MCF 10A (cell line): ENCODE measurements around the gene PTPN4. TPM values are rescaled to one million over a fixed set of nuclear protein-coding genes. Genes with fewer than 3 reads are reported as not detected.

ENCODE experiments used
- BruUV-seq: library from RNA; stranded (reverse); fragments of 400-500 nt; replicated peaks from 2 replicates; lab custom pipeline; 2021; lab: Mats Ljungman, UMichigan
- CTCF ChIA-PET: fragments of 300-600 bp; sonication (Branson Sonifier 250); formaldehyde crosslinking; extraction: SDS; loops from one replicate; lab custom pipeline; 2021; ENCODE audit warnings: antibody characterized with exemption, inconsistent platforms; lab: Yijun Ruan, JAX
- POLR2A ChIA-PET: fragments of 300-600, 350-650 bp; sonication (Branson Sonifier 250); formaldehyde crosslinking; extraction: SDS; loops from one replicate; lab custom pipeline; 2020; ENCODE audit warnings: antibody characterized with exemption, inconsistent platforms; lab: Yijun Ruan, JAX
- DNase-seq: peaks from one replicate; pipeline ENCODE4 v3.0.0-alpha.2; 2018; ENCODE audit not compliant: unreplicated experiment
- H3K27ac Mint-ChIP-seq: one replicate; pipeline ENCODE4 v1.8.0; 2022; ENCODE audit warnings: mild to moderate bottlenecking, low read depth, mixed read lengths; ENCODE audit not compliant: unreplicated experiment
- H3K27me3 Mint-ChIP-seq: one replicate; pipeline ENCODE4 v1.8.0; 2022; ENCODE audit warnings: mixed read lengths; ENCODE audit not compliant: insufficient read depth, unreplicated experiment
- H3K36me3 Mint-ChIP-seq: one replicate; pipeline ENCODE4 v1.8.0; 2022; ENCODE audit warnings: mild to moderate bottlenecking, moderate library complexity, mixed read lengths; ENCODE audit not compliant: insufficient read depth, unreplicated experiment
- H3K4me1 Mint-ChIP-seq: one replicate; pipeline ENCODE4 v1.8.0; 2022; ENCODE audit warnings: mixed read lengths; ENCODE audit not compliant: insufficient read depth, unreplicated experiment
- H3K4me3 Mint-ChIP-seq: one replicate; pipeline ENCODE4 v1.8.0; 2022; ENCODE audit warnings: mild to moderate bottlenecking, moderate library complexity, mixed read lengths; ENCODE audit not compliant: unreplicated experiment
- H3K9me3 Mint-ChIP-seq: one replicate; pipeline ENCODE4 v1.8.0; 2022; ENCODE audit warnings: mixed read lengths; ENCODE audit not compliant: unreplicated experiment
- CTCF ChIP-seq: fragments of 200-600 bp; IDR thresholded peaks from one replicate; pipeline ENCODE4 v1.8.0; 2022; ENCODE audit warnings: antibody characterized with exemption, mild to moderate bottlenecking; ENCODE audit not compliant: unreplicated experiment
- intact Hi-C: fragments of 100-400 bp; cut with micrococcal nuclease; formaldehyde crosslinking; loops from 2 replicates; pipeline ENCODE4 v1.14.1; 2022
- total RNA-seq: library from RNA; stranded (reverse); gene quantifications from 2 replicates; pipeline ENCODE4 v1.2.3, GENCODE V29; 2022

PTPN4 gene
- total RNA-seq, 1 experiment from 2014 or later, result 21.1 TPM

GRCh38 chr2:119739580-119740255 is 20.0 kb upstream of the PTPN4 start:
- H3K4me3 Mint-ChIP-seq, result no peak overlapping the region
- no peaks in the 10 kb centered on the region for H3K36me3 Mint-ChIP-seq
- no peaks in the 10 kb centered on the region for H3K9me3 Mint-ChIP-seq
- no TSS peak for BruUV-seq
- no peak for TF ChIP-seq CTCF
- ChIA-PET POLR2A (no interaction called here), CTCF (interaction anchor here (0.7 to 1.3 kb wide), 4 partner anchors 11 to 96 kb away, joined by 3 to 4 read pairs (median 3); no protein-coding TSS in a partner anchor)
- intact Hi-C loops, result no loop called here
- H3K4me1 Mint-ChIP-seq, result peaks cover 7% of the 10 kb centered on the region
- no peak for DNase-seq
- no peak overlapping the region for H3K27ac Mint-ChIP-seq
- no peaks in the 10 kb centered on the region for H3K27me3 Mint-ChIP-seq

GRCh38 chr2:119741001-119741400 is 18.7 kb upstream of the PTPN4 start:
- DNase-seq, result no peak
- intact Hi-C loops, result no loop called here
- H3K27ac Mint-ChIP-seq, result no peak overlapping the region
- H3K4me1 Mint-ChIP-seq, result peaks cover 16% of the 10 kb centered on the region
- no peaks in the 10 kb centered on the region for H3K9me3 Mint-ChIP-seq
- BruUV-seq, result no TSS peak
- POLR2A ChIA-PET, result interaction anchor here (0.7 kb wide), 1 partner anchor 15 kb away, joined by 4 read pairs; no protein-coding TSS in a partner anchor
- no peaks in the 10 kb centered on the region for H3K27me3 Mint-ChIP-seq
- CTCF ChIA-PET, result interaction anchor here (1.1 kb wide), 1 partner anchor 99 kb away, joined by 5 read pairs; no protein-coding TSS in a partner anchor
- H3K4me3 Mint-ChIP-seq, result no peak overlapping the region
- no peaks in the 10 kb centered on the region for H3K36me3 Mint-ChIP-seq
- TF ChIP-seq CTCF, result no peak

- Mint-ChIP-seq H3K27me3 (no peaks in the 10 kb centered on the region), H3K27ac (no peak overlapping the region), H3K4me3 (no peak overlapping the region), H3K36me3 (no peaks in the 10 kb centered on the region), H3K4me1 (peaks cover 21% of the 10 kb centered on the region), H3K9me3 (no peaks in the 10 kb centered on the region)
- CTCF ChIA-PET, result interaction anchor here (0.7 to 1.5 kb wide), 4 partner anchors 11 to 806 kb away, joined by 3 to 4 read pairs (median 4); no protein-coding TSS in a partner anchor
- intact Hi-C loops, result no loop called here
- TF ChIP-seq CTCF, result no peak
- DNase-seq, result no peak
- POLR2A ChIA-PET, result interaction anchor here (0.6 to 1.8 kb wide), 4 partner anchors 14 to 675 kb away, joined by 3 to 5 read pairs (median 4); no protein-coding TSS in a partner anchor
- no TSS peak for BruUV-seq
These were observed 17.9 kb upstream of the PTPN4 start for GRCh38 chr2:119741868-119742267.

- ChIA-PET POLR2A (interaction anchor here (0.6 to 1.2 kb wide), 4 partner anchors 12 to 17 kb away, joined by 3 to 6 read pairs (median 4); no protein-coding TSS in a partner anchor), CTCF (no interaction called here)
- no peak for TF ChIP-seq CTCF
- H3K9me3 Mint-ChIP-seq, result no peaks in the 10 kb centered on the region
- peaks cover 43% of the 10 kb centered on the region for H3K4me1 Mint-ChIP-seq
- no peaks in the 10 kb centered on the region for H3K27me3 Mint-ChIP-seq
- intact Hi-C loops, result no loop called here
- H3K36me3 Mint-ChIP-seq, result no peaks in the 10 kb centered on the region
- H3K27ac Mint-ChIP-seq, result peak overlapping the region; percentile 18
- BruUV-seq, result no TSS peak
- no peak overlapping the region for H3K4me3 Mint-ChIP-seq
- peak; percentile 95 for DNase-seq
These were observed 15.3 kb upstream of the PTPN4 start for GRCh38 chr2:119744335-119744939.
